Osteoblast (primary cell): ENCODE data around the gene FBXL3. TPM values are rescaled to one million over a fixed set of nuclear protein-coding genes. Genes with fewer than 3 reads are reported as not detected.
A peak's percentile ranks its signal among the peaks of the same experiment; 100 is the strongest.

ENCODE experiments used
- DNase-seq: peaks from one replicate; pipeline ENCODE4 v3.0.0; 2011; ENCODE audit warnings: low spot score, mixed read lengths; ENCODE audit not compliant: insufficient read length; ENCODE audit errors: missing footprints
- H2AFZ ChIP-seq: 2 replicates; pipeline ENCODE4 v1.6.0; 2011; ENCODE audit warnings: mild to moderate bottlenecking, low read length
- H3K27ac ChIP-seq: 2 replicates; pipeline ENCODE4 v1.5.1; 2011; ENCODE audit warnings: mild to moderate bottlenecking, low read depth, low read length, moderate library complexity
- H3K27me3 ChIP-seq: 2 replicates; pipeline ENCODE4 v1.6.0; 2012; ENCODE audit warnings: mild to moderate bottlenecking, control low read depth, inconsistent platforms, low read length, moderate library complexity; ENCODE audit not compliant: insufficient read depth
- H3K36me3 ChIP-seq: 2 replicates; pipeline ENCODE4 v1.5.1; 2011; ENCODE audit warnings: mild to moderate bottlenecking, low read length, control low read depth, moderate library complexity; ENCODE audit not compliant: insufficient read depth
- H3K4me1 ChIP-seq: 2 replicates; pipeline ENCODE4 v1.5.1; 2011; ENCODE audit warnings: mild to moderate bottlenecking, low read length, control low read depth, moderate library complexity; ENCODE audit not compliant: insufficient read depth
- H3K4me2 ChIP-seq: 2 replicates; pipeline ENCODE4 v1.6.0; 2011; ENCODE audit warnings: mild to moderate bottlenecking, low read length; ENCODE audit not compliant: insufficient read depth
- H3K4me3 ChIP-seq: fragments of 200-600 bp; sonication (generic); 3 replicates; pipeline ENCODE4 v1.5.1; 2012; ENCODE audit warnings: mild to moderate bottlenecking, low read length, inconsistent platforms; ENCODE audit not compliant: insufficient read depth
- H3K79me2 ChIP-seq: 2 replicates; pipeline ENCODE4 v1.6.0; 2012; ENCODE audit warnings: mild to moderate bottlenecking, low read length, control low read depth, inconsistent platforms; ENCODE audit not compliant: insufficient read depth
- H3K9me3 ChIP-seq: 2 replicates; pipeline ENCODE4 v1.5.1; 2011; ENCODE audit warnings: low read depth, low read length, control low read depth
- H4K20me1 ChIP-seq: 2 replicates; pipeline ENCODE4 v1.6.0; 2012; ENCODE audit warnings: mild to moderate bottlenecking, low read length, control low read depth; ENCODE audit not compliant: insufficient read depth
- total RNA-seq: library from RNA; depleted of rRNA; stranded (reverse); fragments of >200 nt; gene quantifications from 2 replicates; pipeline ENCODE4 v1.2.3, GENCODE V29; 2012
- TF ChIP-seq, protein P1 (sequence below): IDR thresholded peaks from 2 replicates; pipeline ENCODE4 v1.5.1; 2011; ENCODE audit warnings: mild to moderate bottlenecking, low read depth, low read length, moderate library complexity; ENCODE audit errors: extremely low read depth

The FBXL3 gene, protein sequence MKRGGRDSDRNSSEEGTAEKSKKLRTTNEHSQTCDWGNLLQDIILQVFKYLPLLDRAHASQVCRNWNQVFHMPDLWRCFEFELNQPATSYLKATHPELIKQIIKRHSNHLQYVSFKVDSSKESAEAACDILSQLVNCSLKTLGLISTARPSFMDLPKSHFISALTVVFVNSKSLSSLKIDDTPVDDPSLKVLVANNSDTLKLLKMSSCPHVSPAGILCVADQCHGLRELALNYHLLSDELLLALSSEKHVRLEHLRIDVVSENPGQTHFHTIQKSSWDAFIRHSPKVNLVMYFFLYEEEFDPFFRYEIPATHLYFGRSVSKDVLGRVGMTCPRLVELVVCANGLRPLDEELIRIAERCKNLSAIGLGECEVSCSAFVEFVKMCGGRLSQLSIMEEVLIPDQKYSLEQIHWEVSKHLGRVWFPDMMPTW
- 69.2 and 76.0 TPM in 2 replicates for total RNA-seq

DNA sequence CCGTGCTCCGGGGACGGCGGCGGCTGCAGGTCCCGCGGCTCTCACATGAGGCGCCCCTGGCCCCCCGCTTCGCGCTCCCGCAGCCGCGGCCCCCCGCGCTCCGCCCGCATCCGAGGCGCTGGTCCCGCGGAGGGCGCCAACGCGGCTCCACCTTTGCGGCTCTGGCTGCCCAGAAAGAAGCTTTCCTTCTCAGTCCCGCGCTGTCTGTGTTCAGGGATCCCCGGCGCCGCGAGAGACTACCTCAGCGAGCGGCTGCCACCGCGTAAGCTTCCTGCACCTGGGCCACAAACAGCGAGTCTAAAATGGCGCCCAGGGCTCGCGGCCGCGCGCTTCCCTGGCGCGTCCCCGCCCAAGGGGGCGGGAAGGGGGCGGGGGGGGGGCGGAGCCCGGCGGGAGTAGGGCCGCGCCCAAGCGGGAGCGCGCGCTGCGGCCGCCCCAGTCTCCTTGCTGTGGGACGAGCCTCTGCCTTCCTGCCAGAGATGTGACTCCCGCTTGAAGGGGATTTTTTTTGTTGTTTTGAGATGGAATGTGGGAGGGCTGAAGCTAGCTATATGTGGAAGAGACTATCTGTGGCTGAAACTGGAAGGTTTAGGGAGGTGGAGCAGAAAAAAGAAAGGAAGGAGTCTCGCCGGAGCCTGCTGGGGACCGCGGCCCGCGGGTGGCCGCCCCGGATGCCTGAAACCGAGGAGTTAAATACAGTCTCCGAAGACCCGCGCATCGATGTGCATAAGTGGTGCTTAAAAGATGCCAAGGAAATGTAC lies at the start of gene FBXL3:
TSS of gene FBXL3 (minus strand) at position 299 of the 761 bp plus-strand sequence. CDS start 5,299 bp downstream, outside the sequence.
- peaks cover 40% of the 10 kb centered on the region for H3K4me1 ChIP-seq
- peak within 1 kb of the TSS; percentile 89 for H3K4me3 ChIP-seq
- no peaks in the 10 kb centered on the region for H3K36me3 ChIP-seq
- H2AFZ ChIP-seq: peak within 1 kb of the TSS; percentile 91
- no peaks in the 10 kb centered on the region for H3K27me3 ChIP-seq
- peak within 1 kb of the TSS; percentile 77 for H3K27ac ChIP-seq
- peak; percentile 97 for DNase-seq
- TF ChIP-seq, protein P1, sequence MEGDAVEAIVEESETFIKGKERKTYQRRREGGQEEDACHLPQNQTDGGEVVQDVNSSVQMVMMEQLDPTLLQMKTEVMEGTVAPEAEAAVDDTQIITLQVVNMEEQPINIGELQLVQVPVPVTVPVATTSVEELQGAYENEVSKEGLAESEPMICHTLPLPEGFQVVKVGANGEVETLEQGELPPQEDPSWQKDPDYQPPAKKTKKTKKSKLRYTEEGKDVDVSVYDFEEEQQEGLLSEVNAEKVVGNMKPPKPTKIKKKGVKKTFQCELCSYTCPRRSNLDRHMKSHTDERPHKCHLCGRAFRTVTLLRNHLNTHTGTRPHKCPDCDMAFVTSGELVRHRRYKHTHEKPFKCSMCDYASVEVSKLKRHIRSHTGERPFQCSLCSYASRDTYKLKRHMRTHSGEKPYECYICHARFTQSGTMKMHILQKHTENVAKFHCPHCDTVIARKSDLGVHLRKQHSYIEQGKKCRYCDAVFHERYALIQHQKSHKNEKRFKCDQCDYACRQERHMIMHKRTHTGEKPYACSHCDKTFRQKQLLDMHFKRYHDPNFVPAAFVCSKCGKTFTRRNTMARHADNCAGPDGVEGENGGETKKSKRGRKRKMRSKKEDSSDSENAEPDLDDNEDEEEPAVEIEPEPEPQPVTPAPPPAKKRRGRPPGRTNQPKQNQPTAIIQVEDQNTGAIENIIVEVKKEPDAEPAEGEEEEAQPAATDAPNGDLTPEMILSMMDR: no peak
- H3K79me2 ChIP-seq: peaks cover 48% of the 10 kb centered on the region
- H3K4me2 ChIP-seq: peak within 1 kb of the TSS; percentile 87
- H4K20me1 ChIP-seq: peaks cover 32% of the 10 kb centered on the region
- H3K9me3 ChIP-seq: no peaks in the 10 kb centered on the region

DNA sequence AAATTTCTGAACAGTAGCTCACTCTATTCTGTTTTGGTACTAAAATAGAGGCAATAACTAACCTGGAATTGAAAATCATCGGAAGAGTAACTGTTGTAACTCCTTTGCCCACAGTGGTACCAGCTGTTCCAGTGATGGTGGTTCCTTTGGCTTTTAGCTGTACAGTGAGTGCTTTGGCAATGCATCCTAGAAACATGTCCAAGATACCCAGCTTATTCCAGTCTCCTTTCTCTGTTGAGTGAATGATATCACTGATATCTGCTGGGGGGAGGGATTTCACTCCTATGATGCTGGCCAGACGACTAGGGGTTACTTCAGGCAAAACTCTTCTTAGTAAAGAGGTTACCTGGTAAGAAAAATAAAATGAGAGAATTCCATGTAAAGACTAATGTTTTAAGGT lies 40.6 kb upstream of the FBXL3 start:
- Histone ChIP-seq H3K4me3 (no peak overlapping the region), H4K20me1 (no peaks in the 10 kb centered on the region), H2AFZ (no peak overlapping the region), H3K27ac (no peak overlapping the region), H3K4me1 (no peaks in the 10 kb centered on the region), H3K4me2 (no peak overlapping the region), H3K36me3 (peaks cover 34% of the 10 kb centered on the region), H3K27me3 (no peaks in the 10 kb centered on the region), H3K9me3 (no peaks in the 10 kb centered on the region), H3K79me2 (no peaks in the 10 kb centered on the region)
- no peak for DNase-seq
- TF ChIP-seq, protein P1: no peak

DNA sequence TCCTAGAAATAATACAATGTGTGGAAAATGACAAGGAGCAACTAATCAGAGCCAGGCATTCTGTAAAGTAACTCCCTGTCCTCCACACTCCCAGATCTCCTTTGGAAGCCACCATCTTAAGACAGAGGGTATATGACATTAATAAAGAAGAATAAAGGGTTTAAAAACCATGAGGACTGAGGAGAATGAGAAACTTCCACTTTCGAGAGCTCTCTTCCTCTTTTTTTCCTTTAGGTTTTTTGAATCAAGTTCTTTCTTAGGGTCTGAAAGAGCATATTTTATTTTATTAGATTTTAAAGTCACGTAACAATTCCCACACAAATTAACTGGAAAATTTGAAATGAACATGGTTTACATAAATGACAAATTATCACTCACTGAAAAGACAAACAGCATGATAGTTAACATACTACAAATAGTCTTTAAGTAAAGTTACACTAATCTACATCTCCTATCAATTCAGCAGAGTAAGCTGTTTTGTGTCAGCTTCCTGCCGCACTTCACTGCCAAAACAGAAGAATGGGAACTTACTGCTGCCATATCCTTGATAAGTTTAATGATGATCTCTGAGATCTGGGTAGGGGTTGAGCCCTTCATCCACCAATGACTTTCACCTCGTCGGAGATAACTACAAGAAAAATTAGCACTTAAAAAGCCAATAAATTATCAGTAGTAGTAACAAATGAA lies 38.6 kb upstream of the FBXL3 start:
- Histone ChIP-seq H3K36me3 (peaks cover 34% of the 10 kb centered on the region), H3K4me3 (no peak overlapping the region), H4K20me1 (no peaks in the 10 kb centered on the region), H3K27ac (no peak overlapping the region), H3K9me3 (no peaks in the 10 kb centered on the region), H3K4me2 (no peak overlapping the region), H2AFZ (no peak overlapping the region), H3K79me2 (no peaks in the 10 kb centered on the region), H3K4me1 (no peaks in the 10 kb centered on the region), H3K27me3 (no peaks in the 10 kb centered on the region)
- TF ChIP-seq, protein P1: no peak
- DNase-seq: no peak
